Endodermal cell (in vitro differentiated cells): Measurements from ENCODE around the gene CALU. TPM values are rescaled to one million over a fixed set of nuclear protein-coding genes. Genes with fewer than 3 reads are reported as not detected.

ENCODE experiments used
- DNase-seq: peaks from one replicate; pipeline ENCODE4 v3.0.0-alpha.2; 2017
- H3K27ac ChIP-seq: 2 replicates; pipeline ENCODE4 v1.5.1; 2013; ENCODE audit warnings: mild to moderate bottlenecking, low read depth, low read length, moderate library complexity
- H3K27me3 ChIP-seq: 2 replicates; pipeline ENCODE4 v1.6.1; 2013; ENCODE audit warnings: mild to moderate bottlenecking, low read length, moderate library complexity; ENCODE audit not compliant: insufficient read depth, control insufficient read depth, poor library complexity, severe bottlenecking
- H3K36me3 ChIP-seq: 2 replicates; pipeline ENCODE4 v1.7.0; 2013; ENCODE audit warnings: mild to moderate bottlenecking, low read length, moderate library complexity; ENCODE audit not compliant: control insufficient read depth, insufficient read depth
- H3K4me1 ChIP-seq: one replicate; pipeline ENCODE4 v1.7.0; 2013; ENCODE audit warnings: low read length; ENCODE audit not compliant: control insufficient read depth, insufficient read depth
- H3K4me3 ChIP-seq: 2 replicates; pipeline ENCODE4 v1.5.1; 2013; ENCODE audit warnings: mild to moderate bottlenecking, low read length, moderate library complexity
- H3K9ac ChIP-seq: 2 replicates; pipeline ENCODE4 v1.6.1; 2013; ENCODE audit warnings: mild to moderate bottlenecking, low read length, moderate library complexity; ENCODE audit not compliant: poor library complexity, severe bottlenecking; ENCODE audit errors: extremely low read depth
- H3K9me3 ChIP-seq: 2 replicates; pipeline ENCODE4 v1.6.1; 2013; ENCODE audit warnings: mild to moderate bottlenecking, low read length, moderate library complexity; ENCODE audit not compliant: control insufficient read depth
- H3K27ac Mint-ChIP-seq: 2 replicates; pipeline ENCODE4 v1.8.0; 2020; ENCODE audit warnings: mixed read lengths
- H3K27me3 Mint-ChIP-seq: 2 replicates; pipeline ENCODE4 v1.8.0; 2021; ENCODE audit warnings: mild to moderate bottlenecking, mixed read lengths; ENCODE audit not compliant: insufficient read depth
- H3K36me3 Mint-ChIP-seq: 2 replicates; pipeline ENCODE4 v1.8.0; 2020; ENCODE audit warnings: low read depth, mixed read lengths
- H3K4me1 Mint-ChIP-seq: 2 replicates; pipeline ENCODE4 v1.8.0; 2020; ENCODE audit warnings: mixed read lengths
- H3K4me3 Mint-ChIP-seq: 2 replicates; pipeline ENCODE4 v1.8.0; 2020; ENCODE audit warnings: mild to moderate bottlenecking, moderate library complexity, mixed read lengths
- H3K9me3 Mint-ChIP-seq: 2 replicates; pipeline ENCODE4 v1.8.0; 2020; ENCODE audit warnings: mild to moderate bottlenecking, mixed read lengths
- CTCF ChIP-seq: fragments of 200-600 bp; sonication (generic); conservative IDR thresholded peaks from 2 replicates; pipeline ENCODE4 v1.5.0; 2021; ENCODE audit warnings: antibody characterized with exemption, mild to moderate bottlenecking
- WGBS, 2 experiments: methylation state at CpG; one replicate each; pipeline versions ENCODE4 v1.1.5 to v1.1.7; 2013; ENCODE audit warnings: missing lambda C conversion rate in 2 of 2, mixed read lengths in 1 of 2; ENCODE audit not compliant: insufficient coverage in 1 of 2, insufficient read length in 1 of 2; 5-methylcytosine and 5-hydroxymethylcytosine counted together
- total RNA-seq, 2 donors: library from RNA; stranded (reverse); fragmentation: NEBNext Ultra II Directional in 1 of 2; extraction: Animal tissue kit (Norgen Biotek cat#: 25700) in 1 of 2; gene quantifications; 2 replicates in 1 of 2; 3 replicates in 1 of 2; pipeline ENCODE4 v1.2.1, GENCODE V29; 2021

The CALU gene
- total RNA-seq, 2 donors from 2014 or later: 160 to 186 TPM

GRCh38 chr7:128774921-128775320, 35.8 kb downstream of the CALU start:
- no peak for TF ChIP-seq CTCF
- no peak for DNase-seq
- WGBS, 2 experiments: 95 to 97% methylated on average over 5 to 7 of the region's 7 CpGs
- Histone ChIP-seq H3K27ac (no peak overlapping the region), H3K9ac (no peak overlapping the region), H3K4me3 (no peak overlapping the region), H3K9me3 (peaks cover 8% of the 10 kb centered on the region), H3K27me3 (no peaks in the 10 kb centered on the region), H3K4me1 (no peaks in the 10 kb centered on the region), H3K36me3 (peaks cover 41% of the 10 kb centered on the region)
- Mint-ChIP-seq H3K27me3 (peaks cover 1% of the 10 kb centered on the region), H3K4me1 (peaks cover 6% of the 10 kb centered on the region), H3K27ac (no peak overlapping the region), H3K36me3 (peaks cover 36% of the 10 kb centered on the region), H3K9me3 (peaks cover 25% of the 10 kb centered on the region), H3K4me3 (no peak overlapping the region)

- H3K4me3 ChIP-seq: no peak within 1 kb of the TSS
- Mint-ChIP-seq H3K9me3 (peaks cover 25% of the 10 kb centered on the region), H3K4me1 (no peaks in the 10 kb centered on the region), H3K4me3 (no peak within 1 kb of the TSS), H3K27ac (no peak within 1 kb of the TSS), H3K27me3 (peaks cover 2% of the 10 kb centered on the region), H3K36me3 (peaks cover 30% of the 10 kb centered on the region)
- H3K27ac ChIP-seq: no peak within 1 kb of the TSS
- H3K4me1 ChIP-seq: no peaks in the 10 kb centered on the region
- DNase-seq: no peak
- H3K9ac ChIP-seq: no peak within 1 kb of the TSS
- no peak for TF ChIP-seq CTCF
- WGBS, 2 experiments: 95 to 96% methylated on average over 2 to 4 of the region's 4 CpGs
- peaks cover 8% of the 10 kb centered on the region for H3K9me3 ChIP-seq
- peaks cover 31% of the 10 kb centered on the region for H3K36me3 ChIP-seq
- H3K27me3 ChIP-seq: no peaks in the 10 kb centered on the region
Observed at GRCh38 chr7:128775744-128776474, 36.8 kb downstream of the CALU start, which contains the start of gene OPN1SW. TSS of gene OPN1SW (minus strand) at chr7:128775794. CDS start at chr7:128775781, 13 bp downstream.

GRCh38 chr7:128777156-128778123, 38.3 kb downstream of the CALU start:
- TF ChIP-seq CTCF: no peak
- Histone ChIP-seq H3K4me3 (no peak overlapping the region), H3K27me3 (no peaks in the 10 kb centered on the region), H3K36me3 (peaks cover 15% of the 10 kb centered on the region), H3K9me3 (peaks cover 8% of the 10 kb centered on the region), H3K4me1 (no peaks in the 10 kb centered on the region), H3K9ac (no peak overlapping the region), H3K27ac (no peak overlapping the region)
- no peak overlapping the region for H3K27ac Mint-ChIP-seq
- no peak for DNase-seq
- H3K4me3 Mint-ChIP-seq: no peak overlapping the region
- peaks cover 17% of the 10 kb centered on the region for H3K36me3 Mint-ChIP-seq
- peaks cover 4% of the 10 kb centered on the region for H3K4me1 Mint-ChIP-seq
- H3K27me3 Mint-ChIP-seq: peaks cover 6% of the 10 kb centered on the region
- WGBS, 2 experiments: 90 to 92% methylated on average over 3 to 5 of the region's 5 CpGs
- H3K9me3 Mint-ChIP-seq: peaks cover 25% of the 10 kb centered on the region
